Tibial nerve (tissue), 4 donors: ENCODE measurements around the gene KEL.

Experiments
- EP300 ChIP-seq, 2 donors: sonication (generic); formaldehyde crosslinking; IDR thresholded peaks; one replicate each; pipeline ENCODE4 v1.6.1; 2017; ENCODE audit warnings: antibody characterized with exemption in 2 of 2, mild to moderate bottlenecking in 1 of 2
- POLR2A ChIP-seq, 2 donors: fragments of 450-650 bp; IDR thresholded peaks; one replicate each; pipeline ENCODE4 v1.6.1; 2017; ENCODE audit warnings: antibody characterized with exemption in 2 of 2, mild to moderate bottlenecking in 2 of 2, moderate library complexity in 2 of 2
- TF ChIP-seq, protein P1 (sequence below), 5 experiments: fragments of 200-600 bp in 3 of 5; fragments of 450-650 bp in 2 of 5; sonication (generic) in 3 of 5; IDR thresholded peaks; one replicate each; pipeline ENCODE4 v1.5.1; 2016 to 2019; ENCODE audit warnings: antibody characterized with exemption in 5 of 5, mild to moderate bottlenecking in 3 of 5, moderate library complexity in 2 of 5

DNA sequence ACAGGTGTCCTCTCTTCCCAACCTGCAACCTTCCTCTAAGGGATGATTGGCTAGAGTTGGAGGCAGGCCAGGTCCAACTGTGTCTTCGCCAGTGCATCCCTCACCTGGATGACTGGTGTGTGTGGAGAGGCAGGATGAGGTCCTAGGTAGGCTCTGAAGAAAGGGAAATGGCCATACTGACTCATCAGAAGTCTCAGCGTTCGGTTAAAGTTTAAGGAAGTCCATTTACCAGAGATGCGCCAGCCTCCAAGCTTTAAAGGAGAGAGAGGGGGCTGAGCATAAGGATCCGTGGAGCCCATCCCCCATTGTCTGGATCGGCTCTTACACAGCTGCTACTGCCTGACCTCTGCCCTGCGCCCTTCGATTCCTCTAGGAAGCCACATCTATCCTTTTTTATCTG lies 4.4 kb downstream of the KEL start:
- TF ChIP-seq, protein P1, sequence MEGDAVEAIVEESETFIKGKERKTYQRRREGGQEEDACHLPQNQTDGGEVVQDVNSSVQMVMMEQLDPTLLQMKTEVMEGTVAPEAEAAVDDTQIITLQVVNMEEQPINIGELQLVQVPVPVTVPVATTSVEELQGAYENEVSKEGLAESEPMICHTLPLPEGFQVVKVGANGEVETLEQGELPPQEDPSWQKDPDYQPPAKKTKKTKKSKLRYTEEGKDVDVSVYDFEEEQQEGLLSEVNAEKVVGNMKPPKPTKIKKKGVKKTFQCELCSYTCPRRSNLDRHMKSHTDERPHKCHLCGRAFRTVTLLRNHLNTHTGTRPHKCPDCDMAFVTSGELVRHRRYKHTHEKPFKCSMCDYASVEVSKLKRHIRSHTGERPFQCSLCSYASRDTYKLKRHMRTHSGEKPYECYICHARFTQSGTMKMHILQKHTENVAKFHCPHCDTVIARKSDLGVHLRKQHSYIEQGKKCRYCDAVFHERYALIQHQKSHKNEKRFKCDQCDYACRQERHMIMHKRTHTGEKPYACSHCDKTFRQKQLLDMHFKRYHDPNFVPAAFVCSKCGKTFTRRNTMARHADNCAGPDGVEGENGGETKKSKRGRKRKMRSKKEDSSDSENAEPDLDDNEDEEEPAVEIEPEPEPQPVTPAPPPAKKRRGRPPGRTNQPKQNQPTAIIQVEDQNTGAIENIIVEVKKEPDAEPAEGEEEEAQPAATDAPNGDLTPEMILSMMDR (IDR thresholded peaks at IDR 0.05) = no peak
- no peak for TF ChIP-seq POLR2A (IDR thresholded peaks at IDR 0.05)
- TF ChIP-seq EP300 (IDR thresholded peaks at IDR 0.05) = no peak
